NT2/D1 (cell line): ENCODE measurements around the gene GSG1L.

Experiments
- DNase-seq: peaks from one replicate; pipeline ENCODE4 v3.0.0-alpha.2; 2011; ENCODE audit warnings: low read depth, low spot score
- H3K27me3 ChIP-seq: 2 replicates; pipeline ENCODE4 v1.6.0; 2011; ENCODE audit warnings: mild to moderate bottlenecking; ENCODE audit not compliant: insufficient read length, insufficient read depth
- H3K36me3 ChIP-seq: 2 replicates; pipeline ENCODE4 v1.6.1; 2011; ENCODE audit warnings: mild to moderate bottlenecking, low read length, mixed read lengths; ENCODE audit not compliant: insufficient read depth, insufficient read length
- H3K4me1 ChIP-seq: 2 replicates; pipeline ENCODE4 v1.5.1; 2011; ENCODE audit not compliant: insufficient read depth, insufficient read length
- H3K4me3 ChIP-seq: 2 replicates; pipeline ENCODE4 v1.5.1; 2011; ENCODE audit warnings: low read depth; ENCODE audit not compliant: insufficient read length
- H3K9ac ChIP-seq: 2 replicates; pipeline ENCODE4 v1.6.0; 2011; ENCODE audit warnings: low read depth; ENCODE audit not compliant: insufficient read length
- H3K9me3 ChIP-seq: 2 replicates; pipeline ENCODE4 v1.5.1; 2011; ENCODE audit warnings: mild to moderate bottlenecking, low read length; ENCODE audit not compliant: insufficient read depth
- SUZ12 ChIP-seq: IDR thresholded peaks from 2 replicates; pipeline ENCODE4 v1.6.1; 2011; ENCODE audit not compliant: insufficient read length, insufficient read depth; ENCODE audit errors: extremely low read depth
- YY1 ChIP-seq: IDR thresholded peaks from 2 replicates; pipeline ENCODE4 v1.6.1; 2011; ENCODE audit not compliant: insufficient read length, insufficient read depth
- ZNF274 ChIP-seq: IDR thresholded peaks from 2 replicates; pipeline ENCODE4 v1.6.1; 2011; ENCODE audit warnings: mild to moderate bottlenecking, low read depth, low read length

Gene GSG1L

GRCh38 chr16:27802664-27803439 lies 260.7 kb downstream of the GSG1L start:
- no peak overlapping the region for H3K9ac ChIP-seq
- H3K27me3 ChIP-seq, result peaks cover 7% of the 10 kb centered on the region
- no peak overlapping the region for H3K4me3 ChIP-seq
- peaks cover 14% of the 10 kb centered on the region for H3K4me1 ChIP-seq
- TF ChIP-seq ZNF274 (no peak), YY1 (no peak), SUZ12 (no peak)
- DNase-seq, result no peak
- no peaks in the 10 kb centered on the region for H3K36me3 ChIP-seq
- H3K9me3 ChIP-seq, result no peaks in the 10 kb centered on the region

GRCh38 chr16:27801289-27801945 lies 262.1 kb downstream of the GSG1L start:
- peaks cover 11% of the 10 kb centered on the region for H3K4me1 ChIP-seq
- H3K36me3 ChIP-seq, result no peaks in the 10 kb centered on the region
- no peak overlapping the region for H3K9ac ChIP-seq
- H3K9me3 ChIP-seq, result no peaks in the 10 kb centered on the region
- peaks cover 7% of the 10 kb centered on the region for H3K27me3 ChIP-seq
- no peak for TF ChIP-seq ZNF274
- no peak for TF ChIP-seq YY1
- TF ChIP-seq SUZ12, result no peak
- no peak overlapping the region for H3K4me3 ChIP-seq
- DNase-seq, result no peak

- H3K27me3 ChIP-seq, result peaks cover 7% of the 10 kb centered on the region
- no peak for DNase-seq
These were observed 262.7 kb downstream of the GSG1L start for GRCh38 chr16:27800817-27801216.

GRCh38 chr16:27799896-27800295 lies 263.6 kb downstream of the GSG1L start:
- Histone ChIP-seq H3K27me3 (peaks cover 7% of the 10 kb centered on the region), H3K9me3 (no peaks in the 10 kb centered on the region), H3K36me3 (no peaks in the 10 kb centered on the region), H3K9ac (no peak overlapping the region), H3K4me3 (no peak overlapping the region), H3K4me1 (peaks cover 6% of the 10 kb centered on the region)
- no peak for TF ChIP-seq ZNF274
- no peak for TF ChIP-seq SUZ12
- TF ChIP-seq YY1, result no peak
- no peak for DNase-seq

More at GRCh38 chr16:27800817-27801216, 262.7 kb downstream of the GSG1L start:
- Histone ChIP-seq H3K36me3 (no peaks in the 10 kb centered on the region), H3K4me3 (no peak overlapping the region), H3K4me1 (peaks cover 8% of the 10 kb centered on the region), H3K9me3 (no peaks in the 10 kb centered on the region), H3K9ac (no peak overlapping the region)
- TF ChIP-seq YY1, result no peak
- TF ChIP-seq SUZ12, result no peak
- no peak for TF ChIP-seq ZNF274

GRCh38 chr16:27798241-27798640 lies 265.3 kb downstream of the GSG1L start:
- H3K9me3 ChIP-seq, result no peaks in the 10 kb centered on the region
- H3K27me3 ChIP-seq, result peaks cover 2% of the 10 kb centered on the region
- TF ChIP-seq SUZ12 (no peak), YY1 (no peak), ZNF274 (no peak)
- peaks cover 2% of the 10 kb centered on the region for H3K4me1 ChIP-seq
- H3K36me3 ChIP-seq, result no peaks in the 10 kb centered on the region
- H3K4me3 ChIP-seq, result no peak overlapping the region
- no peak for DNase-seq
- no peak overlapping the region for H3K9ac ChIP-seq

GRCh38 chr16:27795992-27796614 lies 267.4 kb downstream of the GSG1L start:
- Histone ChIP-seq H3K9ac (no peak overlapping the region), H3K36me3 (no peaks in the 10 kb centered on the region), H3K4me1 (peaks cover 2% of the 10 kb centered on the region), H3K4me3 (no peak overlapping the region), H3K9me3 (no peaks in the 10 kb centered on the region), H3K27me3 (no peaks in the 10 kb centered on the region)
- TF ChIP-seq YY1 (no peak), ZNF274 (no peak), SUZ12 (no peak)
- peak; percentile 57 for DNase-seq

GRCh38 chr16:27793249-27793622 lies 270.3 kb downstream of the GSG1L start:
- Histone ChIP-seq H3K4me1 (peaks cover 2% of the 10 kb centered on the region), H3K36me3 (no peaks in the 10 kb centered on the region), H3K27me3 (no peaks in the 10 kb centered on the region), H3K9me3 (no peaks in the 10 kb centered on the region), H3K9ac (no peak overlapping the region), H3K4me3 (no peak overlapping the region)
- TF ChIP-seq YY1, result no peak
- TF ChIP-seq ZNF274, result no peak
- TF ChIP-seq SUZ12, result no peak
- no peak for DNase-seq
